NK-92 (cell line): ENCODE measurements around the gene ADCY5.

Experiments used
- DNase-seq: peaks from one replicate; lab custom pipeline; 2025; ENCODE audit not compliant: unreplicated experiment; lab: John Stamatoyannopoulos, UW

The ADCY5 gene

GRCh38 chr3:123372686-123373473, 76.0 kb downstream of the ADCY5 start:
- no peak for DNase-seq

- DNase-seq = no peak
Measured at GRCh38 chr3:123371859-123372685, 76.8 kb downstream of the ADCY5 start.

GRCh38 chr3:123371426-123371825, 77.5 kb downstream of the ADCY5 start:
- no peak for DNase-seq

- no peak for DNase-seq
Measured at GRCh38 chr3:123370819-123371218, 78.1 kb downstream of the ADCY5 start.

- DNase-seq = no peak
Measured at GRCh38 chr3:123369085-123369484, 79.8 kb downstream of the ADCY5 start.

- DNase-seq = no peak
Measured at GRCh38 chr3:123367467-123368154, 81.3 kb downstream of the ADCY5 start.

GRCh38 chr3:123365450-123366143, 83.3 kb downstream of the ADCY5 start:
- DNase-seq = no peak

GRCh38 chr3:123361071-123361470, 87.8 kb downstream of the ADCY5 start:
- no peak for DNase-seq

GRCh38 chr3:123357275-123357674, 91.6 kb downstream of the ADCY5 start:
- DNase-seq = no peak

- DNase-seq = no peak
Measured at GRCh38 chr3:123353850-123354233, 95.0 kb downstream of the ADCY5 start.

GRCh38 chr3:123353227-123353849, 95.6 kb downstream of the ADCY5 start:
- no peak for DNase-seq

- no peak for DNase-seq
Measured at GRCh38 chr3:123352134-123352554, 96.7 kb downstream of the ADCY5 start.

GRCh38 chr3:123351501-123351900, 97.4 kb downstream of the ADCY5 start:
- no peak for DNase-seq

GRCh38 chr3:123350971-123351370, 97.9 kb downstream of the ADCY5 start:
- no peak for DNase-seq

- no peak for DNase-seq
Measured at GRCh38 chr3:123349566-123350435, 99.1 kb downstream of the ADCY5 start.

- no peak for DNase-seq
Measured at GRCh38 chr3:123349201-123349535, 99.7 kb downstream of the ADCY5 start.

- DNase-seq = no peak
Measured at GRCh38 chr3:123348471-123349200, 100.3 kb downstream of the ADCY5 start.

GRCh38 chr3:123347691-123348264, 101.1 kb downstream of the ADCY5 start:
- no peak for DNase-seq

GRCh38 chr3:123347205-123347604, 101.7 kb downstream of the ADCY5 start:
- no peak for DNase-seq
